HCT116 (cell line): ENCODE measurements around the gene SLC25A48. TPM values are rescaled to one million over a fixed set of nuclear protein-coding genes. Genes with fewer than 3 reads are reported as not detected.

Experiments
- ATAC-seq: fragments of 200-7000 bp; cut with Tn5 transposase; 2 replicates; pipeline ENCODE4 v1.9.1; 2020; ENCODE audit warnings: mild to moderate bottlenecking, moderate library complexity
- BruUV-seq: library from RNA; stranded (reverse); fragments of 400-500 nt; replicated peaks from 2 replicates; lab custom pipeline; 2021; lab: Mats Ljungman, UMichigan
- CTCF ChIA-PET: fragments of 300-600 bp; sonication (Branson Sonifier 250); formaldehyde crosslinking; loops from one replicate; lab custom pipeline; 2021; ENCODE audit warnings: antibody characterized with exemption; lab: Charles Lee
- POLR2A ChIA-PET: fragments of 300-600, 350-600 bp; sonication (Branson Sonifier 250); formaldehyde crosslinking; loops from one replicate; lab custom pipeline; 2021; ENCODE audit warnings: antibody characterized with exemption; lab: Charles Lee
- RAD21 ChIA-PET, 2 experiments: fragments of 300-600 bp; sonication (Branson Sonifier 250); formaldehyde crosslinking; loops; one replicate each; lab custom pipeline; 2023; ENCODE audit warnings: low total read pairs in 2 of 2; ENCODE audit not compliant: uncharacterized antibody in 2 of 2, unreplicated experiment in 2 of 2, low non-redundant PET in 1 of 2; lab: Charles Lee
- DNase-seq: peaks from one replicate; pipeline ENCODE4 v3.0.0-alpha.2; 2010; ENCODE audit warnings: low read depth, low spot score
- H2AFZ ChIP-seq: fragments of 200-600 bp; shearing (Covaris generic), sonication (generic); 2 replicates; pipeline ENCODE4 v1.6.1; 2017; ENCODE audit warnings: low read depth, mixed run types, mixed read lengths, antibody characterized with exemption, low read length; ENCODE audit not compliant: poor library complexity, severe bottlenecking
- H3K27ac ChIP-seq: 2 replicates; pipeline ENCODE4 v1.5.1; 2012; ENCODE audit warnings: low read depth, low read length
- H3K27me3 ChIP-seq: fragments of 200-600 bp; sonication (generic); 2 replicates; pipeline ENCODE4 v1.6.1; 2016; ENCODE audit warnings: mixed run types, low read length, mixed read lengths; ENCODE audit not compliant: insufficient read depth
- H3K36me3 ChIP-seq, 2 experiments: fragments of 200-500 bp in 1 of 2; fragments of 200-600 bp in 1 of 2; sonication (Bioruptor generic) in 1 of 2; sonication (generic) in 1 of 2; 2 replicates each; pipeline versions ENCODE4 v1.5.1 to v1.6.1; 2014 to 2016; ENCODE audit warnings: low read length in 2 of 2, inconsistent platforms in 1 of 2, mixed read lengths in 1 of 2, mixed run types in 1 of 2; ENCODE audit not compliant: insufficient read depth in 2 of 2, control insufficient read depth in 1 of 2
- H3K4me1 ChIP-seq, 2 experiments: fragments of 200-600 bp in 1 of 2; sonication (generic) in 1 of 2; 2 replicates each; pipeline versions ENCODE4 v1.5.1 to v1.6.1; 2012 to 2017; ENCODE audit warnings: low read length in 2 of 2, inconsistent platforms in 1 of 2, mild to moderate bottlenecking in 1 of 2, mixed read lengths in 1 of 2, mixed run types in 1 of 2, moderate library complexity in 1 of 2; ENCODE audit not compliant: insufficient read depth in 2 of 2, control insufficient read depth in 1 of 2
- H3K4me2 ChIP-seq: fragments of 200-600 bp; sonication (generic); 2 replicates; pipeline ENCODE4 v1.6.1; 2017; ENCODE audit warnings: mixed run types, low read length, mixed read lengths
- H3K4me3 ChIP-seq, 2 experiments: fragments of 200-600 bp in 1 of 2; sonication (generic) in 1 of 2; replicated peaks in 1 of 2; 2 replicates each; pipeline ENCODE4 v1.5.1; 2011 to 2016; ENCODE audit warnings: low read length in 2 of 2, control low read depth in 1 of 2, low read depth in 1 of 2, mild to moderate bottlenecking in 1 of 2, mixed read lengths in 1 of 2, mixed run types in 1 of 2
- H3K79me2 ChIP-seq: fragments of 200-600 bp; sonication (generic); 2 replicates; pipeline ENCODE4 v1.6.1; 2017; ENCODE audit warnings: mild to moderate bottlenecking, mixed run types, low read length, moderate library complexity, mixed read lengths; ENCODE audit not compliant: insufficient read depth
- H3K9ac ChIP-seq: fragments of 200-600 bp; sonication (generic); 2 replicates; pipeline ENCODE4 v1.6.1; 2016; ENCODE audit warnings: low read length, mixed read lengths
- H3K9me2 ChIP-seq: fragments of 200-600 bp; sonication (generic), shearing (Covaris generic); 2 replicates; pipeline ENCODE4 v1.6.1; 2017; ENCODE audit warnings: mixed run types, mild to moderate bottlenecking, moderate library complexity; ENCODE audit not compliant: insufficient read depth
- H3K9me3 ChIP-seq, 2 experiments: fragments of 200-500 bp in 1 of 2; fragments of 200-600 bp in 1 of 2; sonication (Bioruptor generic) in 1 of 2; sonication (generic) in 1 of 2; 2 replicates each; pipeline ENCODE4 v1.6.1; 2014 to 2017; ENCODE audit warnings: low read length in 2 of 2, mixed read lengths in 2 of 2, inconsistent platforms in 1 of 2, low read depth in 1 of 2, mild to moderate bottlenecking in 1 of 2, mixed run types in 1 of 2, moderate library complexity in 1 of 2; ENCODE audit not compliant: control insufficient read depth in 1 of 2, insufficient read depth in 1 of 2
- H4K20me1 ChIP-seq: fragments of 200-600 bp; sonication (generic), shearing (Covaris generic); 2 replicates; pipeline ENCODE4 v1.6.1; 2017; ENCODE audit warnings: mixed run types, mild to moderate bottlenecking, moderate library complexity; ENCODE audit not compliant: insufficient read depth
- CBX3 ChIP-seq: IDR thresholded peaks from 2 replicates; pipeline ENCODE4 v1.6.1; 2012; ENCODE audit warnings: low read depth
- EZH2 ChIP-seq: fragments of 200-600 bp; sonication (generic); IDR thresholded peaks from 2 replicates; pipeline ENCODE4 v1.6.1; 2017; ENCODE audit warnings: antibody characterized with exemption, mixed run types
- EZH2phosphoT487 ChIP-seq: fragments of 200-600 bp; IDR thresholded peaks from 2 replicates; pipeline ENCODE4 v1.6.1; 2018; ENCODE audit warnings: antibody characterized with exemption, borderline replicate concordance
- RAD21 ChIP-seq: IDR thresholded peaks from 2 replicates; pipeline ENCODE4 v1.6.1; 2012; ENCODE audit warnings: low read depth, mild to moderate bottlenecking
- REST ChIP-seq: IDR thresholded peaks from 2 replicates; pipeline ENCODE4 v1.6.1; 2012; ENCODE audit warnings: low read depth
- ZFX ChIP-seq: fragments of 450-650 bp; IDR thresholded peaks from 2 replicates; pipeline ENCODE4 v1.6.1; 2017
- intact Hi-C: fragments of 100-400 bp; cut with micrococcal nuclease; formaldehyde crosslinking; loops from 2 replicates; pipeline ENCODE4 v1.10.0; 2022
- total RNA-seq: library from RNA; stranded (reverse); gene quantifications from one replicate; pipeline ENCODE4 v1.2.1, GENCODE V29; 2021; ENCODE audit not compliant: unreplicated experiment

Gene SLC25A48
- total RNA-seq, 1 experiment from 2014 or later: 2.8 TPM

GRCh38 chr5:135846311-135846710, 11.8 kb downstream of the SLC25A48 start:
- Histone ChIP-seq H3K9me2 (no peaks in the 10 kb centered on the region), H3K9ac (no peak overlapping the region), H3K4me2 (no peak overlapping the region), H4K20me1 (no peaks in the 10 kb centered on the region), H3K36me3 (no peaks in the 10 kb centered on the region), H3K79me2 (no peaks in the 10 kb centered on the region), H3K27me3 (no peaks in the 10 kb centered on the region), H2AFZ (no peak overlapping the region), H3K9me3 (no peaks in the 10 kb centered on the region), H3K27ac (no peak overlapping the region), H3K4me3 (no peak overlapping the region), H3K4me1 (peaks cover 11 to 26% of the 10 kb centered on the region in 2 experiments; a peak in 3 of 4 replicates)
- no peak for DNase-seq
- TF ChIP-seq ZFX: no peak
- TF ChIP-seq RAD21: no peak
- no peak for TF ChIP-seq REST
- ChIA-PET CTCF (interaction anchor here (2.1 kb wide), 1 partner anchor 16 kb away, joined by 4 read pairs; no protein-coding TSS in a partner anchor), POLR2A (no interaction called here), RAD21 (no interaction called here)
- intact Hi-C loops: no loop called here
- BruUV-seq: no TSS peak
- no peak for ATAC-seq

GRCh38 chr5:135847976-135848375, 13.5 kb downstream of the SLC25A48 start:
- BruUV-seq: no TSS peak
- Histone ChIP-seq H3K9me2 (no peaks in the 10 kb centered on the region), H2AFZ (no peak overlapping the region), H3K4me3 (no peak overlapping the region), H3K27me3 (no peaks in the 10 kb centered on the region), H3K9me3 (no peaks in the 10 kb centered on the region), H3K27ac (no peak overlapping the region), H3K4me1 (peaks cover 11 to 26% of the 10 kb centered on the region in 2 experiments; a peak in 3 of 4 replicates), H3K9ac (no peak overlapping the region), H4K20me1 (no peaks in the 10 kb centered on the region), H3K79me2 (no peaks in the 10 kb centered on the region), H3K4me2 (no peak overlapping the region), H3K36me3 (no peaks in the 10 kb centered on the region)
- ATAC-seq (no peak), DNase-seq (no peak)
- intact Hi-C loops: no loop called here
- CTCF ChIA-PET: no interaction called here
- POLR2A ChIA-PET: no interaction called here
- RAD21 ChIA-PET: no interaction called here
- TF ChIP-seq ZFX (no peak), CBX3 (no peak), EZH2phosphoT487 (no peak), EZH2 (no peak)
